HUES64 (cell line): Measurements from ENCODE around the gene FAM20C.
"Not testable (repeated sequence)": the region's sequence is repeated elsewhere in the genome, so short reads cannot be mapped to it uniquely, and the experiment has no call there.

Experiments used
- H3K27ac ChIP-seq: 2 replicates; pipeline ENCODE4 v1.7.0; 2013; ENCODE audit warnings: low read depth, low read length, inconsistent platforms
- H3K27me3 ChIP-seq: 2 replicates; pipeline ENCODE4 v1.6.1; 2013; ENCODE audit warnings: mild to moderate bottlenecking, low read length; ENCODE audit not compliant: insufficient read depth
- H3K36me3 ChIP-seq: 2 replicates; pipeline ENCODE4 v1.6.1; 2013; ENCODE audit warnings: mild to moderate bottlenecking, low read length; ENCODE audit not compliant: insufficient read depth
- H3K4me1 ChIP-seq: 2 replicates; pipeline ENCODE4 v1.6.1; 2013; ENCODE audit warnings: mild to moderate bottlenecking, low read length, moderate library complexity; ENCODE audit not compliant: insufficient read depth
- H3K4me3 ChIP-seq: 2 replicates; pipeline ENCODE4 v1.5.1; 2013; ENCODE audit warnings: mild to moderate bottlenecking, low read length, moderate library complexity
- H3K9ac ChIP-seq: 2 replicates; pipeline ENCODE4 v1.6.1; 2013; ENCODE audit warnings: mild to moderate bottlenecking, low read depth, low read length
- H3K9me3 ChIP-seq: 2 replicates; pipeline ENCODE4 v1.6.1; 2013; ENCODE audit warnings: low read depth, low read length; ENCODE audit not compliant: insufficient read depth
- WGBS: fragments of 150-250, 120-280 bp; methylation state at CpG from one replicate; pipeline ENCODE4 v1.1.7; 2013; ENCODE audit warnings: missing lambda C conversion rate; 5-methylcytosine and 5-hydroxymethylcytosine counted together

FAM20C gene

GRCh38 chr7:196283-196682 is 3.9 kb downstream of the FAM20C start:
- H3K4me1 ChIP-seq: peaks cover 14% of the 10 kb centered on the region
- H3K4me3 ChIP-seq: no peak overlapping the region
- peaks cover 42% of the 10 kb centered on the region for H3K36me3 ChIP-seq
- no peak overlapping the region for H3K27ac ChIP-seq
- peaks cover 18% of the 10 kb centered on the region for H3K27me3 ChIP-seq
- 94% methylated on average over 5 of the region's 5 CpGs for WGBS
- H3K9me3 ChIP-seq: no peaks in the 10 kb centered on the region
- no peak overlapping the region for H3K9ac ChIP-seq

- Histone ChIP-seq H3K27ac (no peak overlapping the region), H3K9ac (no peak overlapping the region), H3K36me3 (peaks cover 42% of the 10 kb centered on the region), H3K4me3 (no peak overlapping the region), H3K27me3 (peaks cover 14% of the 10 kb centered on the region), H3K4me1 (peaks cover 10% of the 10 kb centered on the region), H3K9me3 (no peaks in the 10 kb centered on the region)
- 91% methylated on average over 13 of the region's 13 CpGs for WGBS
Observed at GRCh38 chr7:196778-197321, 4.5 kb downstream of the FAM20C start.

GRCh38 chr7:197413-198335 is 5.3 kb downstream of the FAM20C start:
- Histone ChIP-seq H3K36me3 (peaks cover 42% of the 10 kb centered on the region), H3K4me3 (no peak overlapping the region), H3K4me1 (peaks cover 10% of the 10 kb centered on the region), H3K9ac (no peak overlapping the region), H3K27me3 (peaks cover 14% of the 10 kb centered on the region), H3K9me3 (no peaks in the 10 kb centered on the region), H3K27ac (no peak overlapping the region)
- 90% methylated on average over 22 of the region's 22 CpGs for WGBS

GRCh38 chr7:199483-200249 is 7.3 kb downstream of the FAM20C start:
- 89% methylated on average over 17 of the region's 17 CpGs for WGBS
- Histone ChIP-seq H3K4me1 (peaks cover 5% of the 10 kb centered on the region; the same call in 1 of the 2 replicates), H3K9me3 (no peaks in the 10 kb centered on the region), H3K27me3 (no peaks in the 10 kb centered on the region; the same call in 1 of the 2 replicates), H3K9ac (no peak overlapping the region), H3K27ac (no peak overlapping the region), H3K4me3 (no peak overlapping the region), H3K36me3 (peaks cover 53% of the 10 kb centered on the region)

- peaks cover 55% of the 10 kb centered on the region for H3K36me3 ChIP-seq
Observed at GRCh38 chr7:200290-200689, 7.9 kb downstream of the FAM20C start.

GRCh38 chr7:200704-201103 is 8.3 kb downstream of the FAM20C start:
- 92% methylated on average over 10 of the region's 10 CpGs for WGBS

More at GRCh38 chr7:200290-200689, 7.9 kb downstream of the FAM20C start:
- Histone ChIP-seq H3K9ac (no peak overlapping the region), H3K4me1 (no peaks in the 10 kb centered on the region), H3K4me3 (no peak overlapping the region), H3K27me3 (no peaks in the 10 kb centered on the region), H3K9me3 (no peaks in the 10 kb centered on the region), H3K27ac (no peak overlapping the region)
- WGBS: 90% methylated on average over 11 of the region's 11 CpGs

GRCh38 chr7:204326-204725 is 12.0 kb downstream of the FAM20C start:
- Histone ChIP-seq H3K27ac (no peak overlapping the region), H3K9ac (no peak overlapping the region), H3K36me3 (peaks cover 19% of the 10 kb centered on the region), H3K4me3 (no peak overlapping the region), H3K27me3 (no peaks in the 10 kb centered on the region), H3K9me3 (no peaks in the 10 kb centered on the region), H3K4me1 (no peaks in the 10 kb centered on the region)
- WGBS: 96% methylated on average over 17 of the region's 17 CpGs

More at GRCh38 chr7:200704-201103, 8.3 kb downstream of the FAM20C start:
- H3K9me3 ChIP-seq: no peaks in the 10 kb centered on the region
- H3K4me3 ChIP-seq: no peak overlapping the region
- H3K36me3 ChIP-seq: peaks cover 51% of the 10 kb centered on the region
- H3K9ac ChIP-seq: no peak overlapping the region
- H3K27ac ChIP-seq: no peak overlapping the region
- H3K4me1 ChIP-seq: no peaks in the 10 kb centered on the region
- H3K27me3 ChIP-seq: no peaks in the 10 kb centered on the region

GRCh38 chr7:205115-206010 is 13.0 kb downstream of the FAM20C start:
- no peaks in the 10 kb centered on the region for H3K4me1 ChIP-seq
- H3K27me3 ChIP-seq: no peaks in the 10 kb centered on the region
- no peak overlapping the region for H3K27ac ChIP-seq
- no peak overlapping the region for H3K4me3 ChIP-seq
- peaks cover 19% of the 10 kb centered on the region for H3K36me3 ChIP-seq
- H3K9ac ChIP-seq: no peak overlapping the region
- WGBS: 92% methylated on average over 45 of the region's 49 CpGs
- no peaks in the 10 kb centered on the region for H3K9me3 ChIP-seq

- not testable (repeated sequence) for H3K27ac ChIP-seq, H3K4me3 ChIP-seq, H3K9me3 ChIP-seq, H3K27me3 ChIP-seq, H3K9ac ChIP-seq, H3K4me1 ChIP-seq
- WGBS: 91% methylated on average over 31 of the region's 31 CpGs
- H3K36me3 ChIP-seq: peaks cover 19% of the 10 kb centered on the region
Observed at GRCh38 chr7:206351-206750, 14.0 kb downstream of the FAM20C start.

GRCh38 chr7:207418-208129 is 15.2 kb downstream of the FAM20C start:
- Histone ChIP-seq H3K27ac (no peak overlapping the region), H3K4me3 (no peak overlapping the region), H3K9ac (no peak overlapping the region), H3K36me3 (peaks cover 19% of the 10 kb centered on the region), H3K9me3 (no peaks in the 10 kb centered on the region), H3K4me1 (no peaks in the 10 kb centered on the region), H3K27me3 (no peaks in the 10 kb centered on the region)
- WGBS: 81% methylated on average over 38 of the region's 39 CpGs
